Stimulated activated CD4-positive, alpha-beta T cell treated with anti-CD3 and anti-CD28 coated beads, Interleukin-2, amount 100 ng/mL, for 4 hours (primary cell): Measurements from ENCODE around the gene DDX10.
A peak's percentile ranks its signal among the peaks of the same experiment; 100 is the strongest.
"Not testable (repeated sequence)": the region's sequence is repeated elsewhere in the genome, so short reads cannot be mapped to it uniquely, and the experiment has no call there.

ENCODE experiments used
- DNase-seq: peaks from one replicate; pipeline ENCODE4 v3.0.0-alpha.2; 2020; ENCODE audit warnings: low read depth

DDX10 gene

DNA sequence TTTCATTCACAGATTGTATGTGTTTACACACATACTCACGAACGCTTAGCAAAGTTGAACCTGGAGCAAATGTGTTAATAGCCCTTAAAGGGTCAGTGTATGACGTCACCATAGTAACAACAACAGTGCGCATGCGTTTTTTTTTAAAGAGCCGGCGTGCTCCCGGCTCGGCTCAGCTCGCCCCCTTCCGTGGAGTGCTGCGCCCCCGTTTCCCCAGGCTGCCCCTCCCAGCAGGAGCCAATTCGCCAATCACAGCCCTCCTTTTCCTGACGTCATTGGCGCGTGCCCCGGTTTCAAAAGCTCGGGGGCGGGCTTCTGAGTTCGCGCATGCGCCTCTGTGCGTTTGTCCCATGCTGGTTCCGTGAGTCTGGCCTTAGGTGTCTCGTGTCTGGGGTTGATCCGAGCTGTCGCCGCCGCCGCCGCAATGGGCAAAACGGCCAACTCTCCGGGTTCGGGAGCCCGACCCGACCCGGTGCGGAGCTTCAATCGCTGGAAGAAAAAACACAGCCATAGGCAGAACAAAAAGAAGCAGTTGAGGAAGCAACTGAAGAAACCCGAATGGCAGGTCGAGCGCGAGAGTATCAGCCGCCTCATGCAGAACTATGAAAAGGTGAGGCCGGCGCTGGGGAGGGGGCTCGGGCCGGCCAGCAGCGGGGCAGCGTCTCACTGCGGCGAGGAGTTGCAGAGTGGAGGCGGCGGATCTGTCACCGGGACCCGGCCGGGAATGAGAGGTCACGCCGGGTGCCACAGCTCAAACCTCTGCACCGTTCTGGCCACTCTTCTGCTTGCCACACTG lies at the start of gene DDX10:
DDX10 (plus strand) TSS at position 340 of the 796 bp plus-strand sequence; CDS start at position 425, 85 bp downstream.
- DNase-seq = peak; percentile 97

DNA sequence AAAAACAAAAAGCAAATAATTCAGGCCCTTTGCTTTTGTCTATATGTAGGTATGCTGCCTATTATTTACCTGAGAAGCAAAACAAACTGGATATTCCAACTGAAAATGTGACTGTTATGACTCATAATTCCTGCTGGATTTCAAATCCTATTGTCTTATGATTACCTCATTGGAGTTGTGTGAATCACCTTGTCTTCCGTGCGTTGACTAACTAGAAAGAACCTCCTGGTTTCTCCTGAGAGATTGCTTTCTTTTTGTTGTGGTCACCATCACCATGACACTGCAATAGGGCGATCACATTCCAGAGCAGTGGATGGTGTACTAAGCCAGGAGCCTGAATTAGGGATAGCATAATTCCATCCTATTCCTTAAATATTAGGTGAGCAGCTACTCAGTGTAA lies 48.3 kb upstream of the DDX10 start:
- DNase-seq = no peak

DNA sequence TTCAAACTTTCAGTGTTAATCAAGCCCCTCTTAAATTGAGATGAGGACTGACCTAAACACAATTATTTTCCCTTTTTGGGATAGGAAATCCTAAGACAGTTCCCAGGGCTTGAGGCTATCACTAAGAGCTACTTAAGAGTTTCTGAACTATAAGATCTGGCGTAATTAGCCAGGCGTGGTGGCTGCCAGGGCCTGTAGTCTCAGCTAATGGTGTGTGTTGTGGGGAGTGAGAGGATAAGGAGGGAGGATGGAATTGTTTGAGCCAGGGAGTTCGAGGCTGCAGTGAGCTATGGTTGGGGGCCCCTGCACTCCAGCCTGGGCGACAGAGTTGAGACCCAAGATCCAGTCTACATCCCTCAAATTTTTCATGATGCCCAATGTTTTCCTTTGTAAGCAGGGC lies 47.8 kb upstream of the DDX10 start:
- no peak for DNase-seq

DNA sequence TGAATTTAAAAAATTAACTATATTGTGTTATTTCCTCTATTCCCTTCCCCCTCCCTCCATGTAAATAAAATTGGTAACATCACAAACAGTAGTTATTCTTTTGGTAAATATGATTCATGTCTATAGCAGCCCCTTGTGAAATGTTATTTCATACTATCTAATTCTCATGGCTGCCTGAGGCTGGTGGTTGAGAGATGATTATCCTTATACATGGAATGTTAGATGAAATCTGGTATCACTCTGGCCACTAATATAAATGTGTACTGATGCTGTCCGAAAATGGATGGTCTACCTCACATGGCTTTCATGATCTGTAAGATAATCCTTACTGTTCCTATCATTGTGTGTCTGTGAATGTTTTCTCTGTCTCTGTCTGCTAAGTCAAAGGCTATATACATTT lies 46.3 kb upstream of the DDX10 start:
- no peak for DNase-seq

DNA sequence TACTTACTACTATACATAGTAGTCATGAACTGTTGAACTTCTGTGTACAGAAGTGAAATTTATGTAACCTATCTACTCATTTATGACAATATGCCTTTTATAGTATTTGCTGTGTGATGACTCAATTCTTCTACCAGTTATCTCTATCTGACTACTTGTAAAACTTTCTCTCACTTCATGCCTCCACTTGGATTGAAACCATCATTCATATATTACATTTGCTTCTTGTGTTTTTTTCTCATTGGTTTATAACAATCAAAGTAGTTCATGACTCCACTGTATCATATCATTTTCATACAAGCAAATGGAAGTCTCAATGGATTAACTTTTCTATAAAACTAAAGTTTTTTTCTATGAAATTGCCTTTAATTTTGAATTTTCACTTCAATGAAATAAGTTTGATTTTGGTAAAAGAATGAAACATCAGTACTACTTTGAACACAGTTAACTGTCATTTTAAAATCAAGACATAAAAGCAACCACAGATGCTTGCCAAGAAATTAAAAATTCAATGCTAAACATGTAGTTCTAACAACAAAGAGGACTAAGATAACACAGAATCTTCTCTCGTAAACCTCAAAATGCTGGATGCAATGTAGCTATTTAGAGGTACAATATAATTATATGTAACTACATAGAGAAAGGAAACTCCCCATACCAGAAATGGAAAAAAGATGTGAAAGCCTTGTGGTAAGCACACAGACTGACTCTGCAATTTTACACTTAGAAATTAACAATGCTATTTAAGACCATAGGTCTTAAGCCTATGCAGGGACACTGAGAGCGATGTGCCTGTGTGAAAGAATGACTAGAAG lies 43.7 kb upstream of the DDX10 start:
- DNase-seq = no peak

DNA sequence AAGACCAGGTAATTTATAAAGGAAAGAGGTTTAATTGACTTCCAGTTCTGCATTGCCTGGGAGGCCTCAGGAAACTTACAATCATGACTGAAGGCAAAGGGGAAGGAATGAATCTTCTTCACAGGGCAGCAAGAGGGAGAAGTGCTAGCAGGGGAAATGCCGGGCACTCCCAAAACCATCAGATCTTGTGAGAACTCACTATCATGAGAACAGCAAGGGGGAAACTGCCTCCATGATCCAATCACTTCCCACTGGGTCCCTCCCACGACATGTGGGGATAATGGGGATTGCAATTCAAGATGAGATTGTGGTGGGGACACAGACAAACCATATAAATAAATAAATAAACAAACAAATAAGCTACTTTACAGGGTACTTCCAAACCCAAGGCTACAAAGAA lies 42.5 kb upstream of the DDX10 start:
- DNase-seq = no peak

DNA sequence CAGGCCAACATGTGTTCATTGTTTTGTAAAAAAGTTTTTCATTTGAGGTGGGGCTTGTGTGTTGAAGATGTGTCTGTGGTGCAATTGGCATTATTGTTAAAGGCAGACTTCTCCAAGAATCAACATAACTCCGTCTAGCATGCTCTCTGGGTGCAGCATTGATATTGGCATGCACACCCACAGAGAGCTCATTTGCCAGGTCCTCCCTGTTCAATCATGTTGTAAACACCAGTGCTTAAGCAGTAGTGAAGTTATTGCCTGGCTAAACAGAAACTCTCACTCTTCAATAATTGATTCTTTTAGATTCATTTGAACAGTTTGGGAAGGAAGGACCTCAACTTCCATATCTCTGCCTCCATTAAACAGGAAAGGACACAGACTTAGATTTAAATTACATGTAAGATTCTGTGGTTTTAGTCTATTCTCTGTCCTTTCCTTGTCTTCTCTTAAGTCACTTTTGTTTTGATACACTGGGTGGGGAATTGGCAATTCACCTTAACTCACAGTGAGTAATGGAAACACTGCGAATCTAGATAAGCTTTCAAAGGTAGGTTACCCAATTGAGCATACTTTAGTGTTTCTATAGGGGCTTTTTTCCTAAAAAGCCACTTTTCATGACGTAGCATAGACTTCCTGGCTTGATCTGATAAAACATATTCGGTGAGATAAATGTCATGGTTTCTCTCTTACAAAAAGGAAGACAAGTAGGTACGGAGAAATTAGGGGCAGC lies 40.5 kb upstream of the DDX10 start:
- DNase-seq = no peak

DNA sequence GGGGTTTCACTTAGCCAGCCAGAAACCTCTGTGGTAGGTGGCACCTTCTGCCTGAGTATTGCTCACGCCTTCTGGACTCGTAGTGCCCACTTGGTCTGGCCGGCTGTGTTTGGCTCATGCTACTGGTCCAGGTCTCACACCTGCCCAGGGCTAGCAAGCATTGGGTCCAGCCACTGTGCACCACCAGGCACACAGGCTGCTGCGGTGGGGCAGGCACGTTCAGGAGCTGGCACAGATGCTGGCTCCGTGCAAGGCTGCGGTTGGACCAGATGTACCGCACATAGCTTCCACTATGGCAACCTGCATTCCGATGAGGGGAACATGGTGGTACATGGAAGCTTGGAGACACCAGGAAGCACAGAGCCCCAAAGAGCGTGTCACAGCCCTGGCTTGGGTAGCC lies 36.5 kb upstream of the DDX10 start:
- DNase-seq = no peak

DNA sequence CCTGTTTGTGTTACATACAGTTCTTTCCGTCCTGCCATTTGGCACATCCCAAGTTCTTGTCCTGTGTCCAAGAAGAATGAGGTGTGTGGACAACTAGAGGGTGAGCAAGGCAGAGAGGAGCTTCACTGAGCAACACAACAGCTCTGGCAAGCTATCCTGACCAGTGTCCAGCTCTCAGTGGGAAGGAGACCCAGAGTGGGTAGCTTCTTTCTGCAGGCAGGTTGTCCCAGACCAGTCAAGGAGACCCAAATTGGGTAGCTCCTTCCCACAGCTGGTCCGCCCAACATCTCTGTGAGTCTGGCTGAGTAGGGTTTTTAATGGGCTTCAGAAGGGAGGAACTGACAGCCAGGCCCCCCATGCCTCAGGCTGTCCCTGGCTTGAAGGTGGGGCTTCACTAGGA lies 36.1 kb upstream of the DDX10 start:
- no peak for DNase-seq

DNA sequence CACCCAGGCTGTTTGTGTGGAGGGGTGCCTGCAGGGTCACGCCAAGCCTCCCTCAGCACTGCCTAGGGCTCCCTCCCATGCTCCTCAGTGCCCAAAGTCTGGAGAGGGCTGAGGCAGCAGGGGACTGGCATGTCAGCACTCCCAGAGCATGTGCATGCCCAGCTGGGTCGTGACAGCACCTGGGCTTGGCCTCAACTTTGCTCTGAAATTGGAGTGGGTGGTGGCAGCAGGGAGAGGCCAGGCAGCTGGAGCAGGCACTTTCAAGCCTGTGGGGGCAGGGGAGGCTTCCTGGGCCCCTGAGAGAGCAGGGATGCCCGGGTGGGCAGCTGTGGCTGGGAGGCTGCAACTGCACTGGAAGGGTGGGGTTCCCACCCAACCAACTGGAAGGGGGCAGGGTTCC lies 35.6 kb upstream of the DDX10 start:
- no peak for DNase-seq

DNA sequence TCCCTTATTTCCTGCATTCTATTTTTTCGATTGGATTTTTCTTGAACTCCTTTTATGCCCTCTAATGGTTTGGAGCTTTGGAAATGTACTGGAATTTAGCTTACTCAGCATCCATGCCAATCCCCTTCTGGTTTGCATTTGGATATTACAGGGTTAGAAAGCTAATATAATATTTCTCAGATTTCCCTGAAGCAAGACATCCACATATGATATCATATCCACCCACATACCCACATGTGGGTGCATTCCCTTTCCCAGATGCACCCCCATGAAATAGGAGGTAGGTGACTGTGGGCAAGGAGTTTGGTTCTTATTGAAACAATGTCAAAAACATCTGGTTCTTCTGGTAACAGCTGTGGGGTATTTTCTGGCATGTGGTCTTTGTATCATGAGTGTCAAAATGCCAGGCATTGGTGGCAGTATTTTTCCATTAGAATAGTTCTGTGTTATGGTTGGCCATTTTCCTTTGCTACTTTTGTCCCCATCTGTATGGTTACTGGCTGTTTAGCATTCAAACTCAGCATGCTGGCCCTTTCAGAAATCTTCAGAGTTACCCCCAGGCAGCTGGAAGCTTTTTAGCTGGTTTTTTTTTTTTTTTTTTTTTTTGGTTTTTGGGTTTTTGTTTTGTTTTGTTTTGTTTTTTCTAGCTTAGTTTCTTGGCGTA lies 32.7 kb upstream of the DDX10 start:
- DNase-seq = no peak

DNA sequence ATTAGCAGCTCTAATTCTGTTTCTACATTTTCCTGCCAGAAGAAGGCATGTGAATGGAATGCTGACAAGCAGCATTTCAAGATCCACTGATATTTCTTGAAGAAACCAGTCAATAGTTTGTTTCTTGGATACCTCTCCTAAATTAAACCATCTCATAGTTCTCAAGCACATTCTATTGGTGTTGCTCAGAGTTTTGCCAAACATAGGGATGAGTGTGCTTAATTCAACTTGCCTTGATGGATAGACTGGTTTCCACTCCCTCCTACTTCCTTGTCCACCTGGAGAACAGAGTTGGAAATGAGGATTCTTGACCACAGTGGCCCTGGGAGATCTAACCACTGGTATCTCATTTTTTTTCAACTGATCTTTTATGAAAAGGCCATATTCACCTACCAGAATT lies 29.8 kb upstream of the DDX10 start:
- DNase-seq = no peak

DNA sequence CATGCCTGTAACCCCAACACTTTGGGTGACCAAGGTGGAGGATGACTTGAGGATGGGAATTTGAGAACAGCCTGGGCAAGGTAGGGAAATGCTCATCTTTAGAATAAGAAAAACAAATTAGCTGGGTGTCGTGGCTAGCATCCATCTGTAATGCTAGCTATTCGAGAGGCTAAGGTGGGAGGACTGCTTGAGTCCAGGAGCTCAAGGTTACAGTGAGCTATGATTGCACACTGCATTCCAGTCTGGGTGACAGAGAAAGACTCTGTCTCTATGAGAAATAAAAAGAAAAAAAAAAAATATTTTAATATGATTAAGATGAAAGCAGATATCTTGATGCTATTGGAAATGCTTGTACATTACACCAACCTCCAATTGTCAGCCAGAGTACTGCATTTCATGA lies 28.6 kb upstream of the DDX10 start:
- DNase-seq = no peak

DNA sequence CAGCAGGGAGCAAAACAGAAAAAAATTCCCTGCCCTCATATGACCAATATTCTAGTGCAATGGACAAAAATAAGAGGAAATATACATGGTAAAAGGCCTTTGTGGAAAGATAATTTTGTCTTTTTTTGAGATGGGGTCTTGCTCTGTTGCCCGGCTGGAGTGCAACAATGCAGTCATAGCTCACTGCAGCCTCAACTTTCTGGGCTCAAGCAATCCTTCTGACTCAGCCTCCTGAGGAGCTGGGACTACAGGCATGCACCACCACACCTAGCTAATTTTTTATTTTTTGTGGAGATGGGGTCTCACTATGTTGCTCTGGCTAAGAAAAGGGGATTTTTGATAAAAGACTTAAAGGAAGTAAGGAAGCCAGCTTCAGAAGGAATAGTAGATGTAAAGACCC lies 25.7 kb upstream of the DDX10 start:
- no peak for DNase-seq

DNA sequence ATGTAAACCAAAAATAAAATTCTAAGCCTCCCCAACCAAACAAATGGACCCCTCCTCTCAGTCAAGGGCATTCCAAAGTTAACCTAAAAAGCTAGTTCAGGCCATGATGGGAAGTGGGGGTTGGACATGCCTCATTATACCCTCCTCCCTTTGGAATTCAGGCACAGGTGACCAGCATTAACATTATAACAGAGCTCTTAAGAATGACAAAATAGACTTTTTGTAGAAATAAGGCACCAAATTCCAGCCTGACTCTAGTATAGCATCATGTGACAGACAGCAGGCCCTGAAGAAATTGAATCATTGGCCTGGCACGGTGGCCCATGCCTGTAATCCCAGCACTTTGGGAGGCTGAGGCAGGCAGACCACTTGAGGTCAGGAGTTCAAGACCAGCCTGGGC lies 23.1 kb upstream of the DDX10 start:
- DNase-seq = not testable (repeated sequence)

DNA sequence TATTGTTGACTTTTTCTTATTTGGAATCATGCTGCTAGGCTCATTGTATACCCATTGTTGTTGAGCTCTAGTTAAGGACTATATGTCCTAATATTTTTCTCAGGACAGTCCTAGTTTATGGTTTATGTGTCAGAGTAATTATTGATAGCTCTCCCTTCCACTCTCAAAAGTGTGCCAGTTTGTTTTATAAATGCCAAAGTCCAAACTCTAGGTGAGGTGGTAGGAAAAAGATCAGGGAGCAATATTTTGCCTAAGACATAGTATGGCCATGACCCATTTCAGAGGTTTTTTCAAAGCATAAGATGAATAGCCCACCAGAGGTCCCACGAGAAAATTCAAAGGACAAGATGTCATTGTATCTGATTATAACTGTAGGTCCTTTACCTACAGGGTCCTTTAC lies 20.9 kb upstream of the DDX10 start:
- DNase-seq = no peak

DNA sequence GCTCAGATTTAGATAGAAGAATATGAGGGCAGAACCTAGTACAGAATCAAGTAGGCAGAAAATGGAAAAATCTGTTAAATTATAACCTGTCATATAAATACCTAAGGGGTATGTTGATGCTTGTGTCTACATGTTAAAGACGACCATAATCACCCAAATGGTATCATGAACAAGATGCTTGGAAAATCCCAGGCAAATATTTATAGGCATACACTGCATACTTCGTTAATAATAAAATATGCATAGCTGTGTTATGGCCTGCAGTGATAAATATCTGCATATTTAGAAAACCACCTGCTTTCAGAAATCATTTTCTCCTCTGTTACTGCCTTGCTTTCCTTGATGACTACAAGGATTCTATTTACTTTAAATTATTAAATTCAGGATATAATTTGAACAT lies 18.9 kb upstream of the DDX10 start:
- no peak for DNase-seq

DNA sequence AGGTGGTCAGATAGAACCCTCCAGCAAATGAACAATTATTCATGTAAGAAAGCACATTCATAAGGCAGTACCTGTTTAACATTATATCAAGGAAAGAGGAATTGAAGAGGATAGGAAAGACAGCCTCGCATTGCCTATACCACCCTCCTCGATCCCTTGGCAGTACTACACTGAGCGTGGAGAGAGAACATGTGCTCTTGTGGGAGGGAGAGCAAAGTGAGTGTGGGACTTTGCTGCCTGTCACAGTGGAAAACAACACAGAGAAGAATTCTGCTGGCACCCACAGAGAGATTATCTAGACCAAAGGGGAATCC lies 17.5 kb upstream of the DDX10 start:
- no peak for DNase-seq

DNA sequence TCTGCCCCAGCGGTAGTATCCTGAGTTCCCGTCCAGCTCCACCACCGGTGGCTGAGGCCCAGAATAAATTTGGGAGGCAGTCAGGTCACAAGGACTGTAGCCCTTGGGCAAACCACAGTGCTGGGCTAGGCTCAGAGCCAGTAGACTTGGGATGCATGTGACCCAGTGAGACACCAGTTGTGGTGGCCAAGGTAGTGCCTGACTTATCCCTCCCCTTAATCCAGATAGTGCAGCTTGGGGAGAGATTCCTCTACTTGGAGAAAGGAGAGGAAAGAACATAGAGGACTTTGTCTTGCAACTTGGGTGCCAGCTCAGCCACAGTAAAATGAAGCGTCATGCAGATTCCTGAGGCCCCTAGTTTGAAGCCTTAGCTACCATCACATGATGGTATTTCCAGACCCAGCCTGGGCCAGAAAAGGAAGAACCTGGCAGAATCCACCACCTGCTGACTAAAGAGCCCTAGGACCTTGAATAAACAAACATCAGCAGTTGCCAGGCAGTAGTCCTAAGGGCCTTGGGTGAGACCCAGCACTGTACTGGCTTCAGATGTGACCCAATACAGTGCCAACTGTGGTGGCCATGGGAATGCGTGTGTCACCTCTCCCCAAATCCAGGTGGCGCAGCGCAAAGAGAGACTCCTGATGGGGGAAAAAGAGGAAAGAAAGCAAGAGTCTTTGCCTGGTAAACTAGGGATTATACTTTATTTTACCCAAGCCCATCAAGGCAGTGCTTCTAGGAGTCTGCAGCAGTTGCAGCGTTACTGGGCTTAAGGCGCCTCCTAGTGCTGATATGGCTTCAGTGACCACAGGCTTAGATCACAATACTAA lies 17.0 kb upstream of the DDX10 start:
- peak; percentile 50 for DNase-seq

DNA sequence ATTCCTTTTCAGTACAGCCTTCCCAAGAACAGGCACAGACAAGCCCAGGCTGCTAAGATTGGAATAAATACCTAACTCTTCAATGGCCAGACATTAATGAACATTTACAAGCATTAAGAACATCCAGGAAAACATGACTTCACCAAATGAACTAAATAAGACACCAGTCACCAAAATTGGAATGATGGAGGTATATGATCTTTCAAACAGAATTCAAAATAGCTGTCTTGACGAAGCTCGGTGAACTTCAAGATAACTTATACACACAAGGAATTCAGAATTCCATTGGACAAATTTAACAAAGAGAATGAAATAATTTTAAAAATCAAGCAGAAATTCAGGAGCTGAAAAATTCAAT lies 16.4 kb upstream of the DDX10 start:
- DNase-seq = no peak

DNA sequence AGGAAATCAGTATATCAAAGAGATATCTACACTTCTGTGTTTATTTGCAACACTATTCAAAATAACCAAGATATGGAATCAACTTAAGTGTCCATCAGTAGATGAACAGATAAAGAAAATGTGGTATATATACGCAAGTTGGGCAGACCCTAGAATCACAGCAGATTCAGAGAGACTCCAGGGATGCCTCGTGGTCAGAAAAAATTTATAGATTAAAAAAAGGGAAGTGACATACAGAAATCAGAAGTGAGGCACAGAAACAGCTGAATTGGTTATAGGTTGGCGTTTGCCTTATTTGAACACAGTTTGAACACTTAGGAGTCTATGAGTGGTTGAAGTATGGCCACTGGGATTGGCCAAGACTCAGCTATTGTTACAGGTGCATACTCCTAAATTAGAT lies 10.8 kb upstream of the DDX10 start:
- not testable (repeated sequence) for DNase-seq
